NCI-H446 (cell line): ENCODE data around the gene CSNK1A1.
A peak's percentile ranks its signal among the peaks of the same experiment; 100 is the strongest.
"Not testable (repeated sequence)": the region's sequence is repeated elsewhere in the genome, so short reads cannot be mapped to it uniquely, and the experiment has no call there.

Source experiments
- DNase-seq, 2 experiments: peaks; one replicate each; lab custom pipeline; 2025; lab: John Stamatoyannopoulos, UW

The CSNK1A1 gene

DNA sequence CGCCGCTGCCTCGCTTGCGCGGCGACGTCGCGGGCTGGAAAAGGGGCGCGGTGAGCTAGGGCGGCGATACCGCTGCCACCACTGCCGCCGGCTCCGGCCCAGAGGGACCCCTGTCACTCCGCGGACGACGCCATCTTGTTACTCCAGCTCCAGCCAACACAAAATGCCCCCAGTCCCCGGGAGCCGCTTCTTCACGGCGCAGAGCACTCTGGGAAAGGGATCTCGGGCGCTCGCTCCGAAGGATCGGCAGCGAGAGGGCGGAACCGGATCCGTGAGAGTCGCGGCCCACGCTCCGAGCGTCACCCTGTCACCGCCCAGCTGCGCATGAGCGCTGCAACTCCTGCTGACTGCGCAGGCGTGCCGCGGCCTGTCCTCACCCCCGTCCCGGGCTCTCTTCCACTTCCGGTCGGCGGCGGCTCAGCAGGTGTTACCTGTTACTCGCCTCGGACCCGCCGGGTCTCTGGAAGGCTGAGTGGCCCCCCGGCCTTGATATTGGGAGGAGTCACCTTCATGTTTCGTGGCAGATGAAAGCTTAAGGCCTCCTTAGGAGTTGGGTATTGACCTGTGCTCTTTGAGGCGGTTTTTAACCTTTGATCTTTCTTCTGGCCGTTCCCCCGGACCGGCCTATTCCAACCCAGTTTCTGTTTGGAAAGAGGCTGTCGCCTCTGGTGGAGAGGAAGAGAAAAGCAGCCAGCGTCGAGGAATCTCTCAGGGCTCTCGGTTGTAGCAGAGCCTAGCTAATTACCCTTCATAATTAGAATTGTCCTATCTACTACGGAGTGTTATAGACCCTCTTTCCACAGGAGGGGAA lies at the start of gene CSNK1A1:
Gene CSNK1A1 (minus strand): TSS at position 213 of the 811 bp plus-strand sequence. CDS start 475 bp downstream, outside the sequence.
- DNase-seq: peak; percentile 96 to 99

DNA sequence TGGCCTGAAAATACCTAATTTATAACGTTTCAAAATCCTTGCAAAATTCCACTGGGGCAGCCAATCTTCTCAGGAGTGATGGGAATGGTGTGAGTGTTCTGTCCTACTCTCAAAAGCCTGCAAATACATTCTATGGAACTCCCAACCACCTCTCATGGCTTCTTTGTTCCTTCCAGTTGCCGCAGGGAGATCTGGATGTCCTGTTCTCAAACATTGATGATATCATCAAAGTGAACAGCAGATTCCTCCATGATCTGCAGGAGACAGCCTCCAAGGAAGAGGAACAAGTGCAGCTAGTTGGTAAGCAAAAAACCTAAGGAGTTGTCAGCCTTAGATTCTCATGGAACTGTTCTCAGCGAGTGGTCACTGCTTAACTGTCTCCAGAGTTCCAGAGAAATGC lies 49.7 kb upstream of the CSNK1A1 start:
- DNase-seq: no peak

DNA sequence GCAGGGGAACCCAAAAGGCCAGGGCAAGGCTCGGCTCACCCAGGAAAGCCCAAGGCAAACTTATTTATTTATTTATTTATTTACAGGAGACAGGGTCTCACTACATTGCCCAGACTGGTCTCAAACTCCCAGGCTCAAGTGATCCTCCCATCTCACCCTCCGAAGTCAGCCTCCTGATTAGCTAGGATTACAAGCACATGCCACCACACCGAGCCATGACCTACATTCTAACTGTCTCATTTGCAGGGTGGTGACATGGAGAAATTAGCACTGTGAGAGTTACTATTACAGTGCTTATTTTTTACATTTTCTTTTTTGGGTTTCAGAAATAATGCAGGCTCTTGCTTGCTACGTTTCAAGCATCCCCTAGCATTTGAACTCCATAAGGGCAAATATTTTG lies 48.1 kb upstream of the CSNK1A1 start:
- DNase-seq: no peak

GRCh38 chr5:149598966-149599365 lies 47.7 kb upstream of the CSNK1A1 start:
- DNase-seq: no peak

- not testable (repeated sequence) for DNase-seq
These were observed 47.0 kb upstream of the CSNK1A1 start for GRCh38 chr5:149598234-149598633.

DNA sequence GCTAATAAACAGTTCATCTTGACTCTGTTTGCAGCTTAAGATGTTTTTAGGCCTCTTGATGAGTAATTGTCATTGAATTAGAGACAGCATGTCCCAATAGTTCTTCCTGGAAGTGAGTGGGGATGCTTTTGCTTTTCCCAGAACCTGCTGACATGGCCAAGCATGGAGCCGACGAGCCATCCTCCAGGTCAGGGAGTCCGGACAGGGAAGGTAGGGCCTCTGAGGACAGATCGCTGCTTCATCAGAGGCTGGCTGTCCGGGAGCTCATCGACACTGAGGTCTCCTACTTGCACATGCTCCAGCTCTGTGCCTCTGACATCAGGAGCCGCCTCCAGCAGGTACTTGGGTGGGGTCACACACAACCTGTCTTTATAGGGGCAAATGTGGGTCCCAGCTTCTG lies 46.4 kb upstream of the CSNK1A1 start:
- DNase-seq: no peak

- DNase-seq: no peak
These were observed 45.5 kb upstream of the CSNK1A1 start for GRCh38 chr5:149596712-149597111.

- DNase-seq: not testable (repeated sequence)
These were observed 43.9 kb upstream of the CSNK1A1 start for GRCh38 chr5:149595105-149595504.

GRCh38 chr5:149594206-149594895 lies 43.1 kb upstream of the CSNK1A1 start:
- DNase-seq: no peak

DNA sequence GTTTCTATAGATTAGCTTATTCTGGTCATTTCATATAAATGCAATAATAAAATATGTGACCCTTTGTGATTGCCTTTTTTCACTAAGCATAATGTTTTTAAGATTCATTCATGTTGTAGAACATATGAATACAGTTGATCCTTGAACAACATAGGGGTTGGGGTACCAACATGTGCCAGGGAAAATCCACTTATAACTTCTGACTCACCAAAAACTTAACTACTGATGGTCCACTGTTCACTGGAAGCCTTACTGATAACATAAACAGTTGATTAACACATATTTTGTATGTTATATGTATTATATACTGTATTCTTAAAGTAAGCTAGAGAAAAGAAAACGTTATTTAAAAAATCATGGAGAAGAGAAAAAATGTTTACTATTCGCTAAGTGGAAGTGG lies 42.1 kb upstream of the CSNK1A1 start:
- DNase-seq: no peak

- DNase-seq: no peak
These were observed 37.7 kb upstream of the CSNK1A1 start for GRCh38 chr5:149588936-149589335.

DNA sequence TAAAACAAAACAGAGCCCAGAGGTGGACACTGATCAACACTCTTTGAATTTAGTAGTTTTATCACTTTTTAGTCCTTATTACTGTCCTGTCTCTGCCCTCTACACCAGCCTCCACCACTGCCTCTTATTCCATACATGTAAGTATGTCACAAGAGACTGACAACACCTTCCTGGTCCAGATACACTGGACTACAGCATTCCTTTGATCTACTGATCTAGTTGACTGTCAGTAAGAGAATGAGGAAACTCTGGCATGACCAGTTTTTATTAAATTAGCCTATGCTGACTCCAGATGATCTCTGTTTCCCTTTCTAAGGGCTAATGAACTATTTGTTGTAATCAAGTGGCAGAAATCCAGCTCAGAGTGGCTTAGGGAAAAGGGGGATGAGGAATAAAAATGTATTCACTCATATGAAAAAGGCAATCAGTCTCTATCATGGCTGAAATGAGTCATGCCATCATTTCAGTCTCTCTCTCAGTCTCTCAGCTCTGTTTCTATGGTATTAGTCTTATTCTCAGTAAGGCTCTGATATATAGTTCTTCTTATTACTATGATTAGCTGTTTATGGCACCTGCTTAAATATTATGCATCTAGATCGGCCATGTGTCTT lies 35.6 kb upstream of the CSNK1A1 start:
- DNase-seq: no peak

DNA sequence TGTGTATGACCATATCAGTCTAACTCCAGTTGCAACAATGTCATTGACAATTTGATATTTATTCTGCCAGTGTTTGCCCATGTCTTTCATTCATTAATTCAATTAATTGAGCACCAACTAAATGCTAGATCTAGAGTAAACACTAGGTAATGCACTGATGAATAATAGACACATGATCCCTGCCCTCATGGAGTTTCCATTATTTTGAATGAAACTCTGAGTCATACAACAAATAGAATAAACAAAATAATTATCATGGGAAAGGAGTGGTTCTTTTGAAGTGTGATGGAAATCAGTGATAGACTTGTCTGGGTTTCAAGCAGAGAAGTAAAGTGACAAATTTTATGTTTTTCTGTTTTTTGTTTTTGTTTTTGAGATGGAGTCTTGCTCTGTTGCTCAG lies 34.7 kb upstream of the CSNK1A1 start:
- DNase-seq: no peak

- DNase-seq: no peak
These were observed 32.9 kb upstream of the CSNK1A1 start for GRCh38 chr5:149584121-149584520.

DNA sequence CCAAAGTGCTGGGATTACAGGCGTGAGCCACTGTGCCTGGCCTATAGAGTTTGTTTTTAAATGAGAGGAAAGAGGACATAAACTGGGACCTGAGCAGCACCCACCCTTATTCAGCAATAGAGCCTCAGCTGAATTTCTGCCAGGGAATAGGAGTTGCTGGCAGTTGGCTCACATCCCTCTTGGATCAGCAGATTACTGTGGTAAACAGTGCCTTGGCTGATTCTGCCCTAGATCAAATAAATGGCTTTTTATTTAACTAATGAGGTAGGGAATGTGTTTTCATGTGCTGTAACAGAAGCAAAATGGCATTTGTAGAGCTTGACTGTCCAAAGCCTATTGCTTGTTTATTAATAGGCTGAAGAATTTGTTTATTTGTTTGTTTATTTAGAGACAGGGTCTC lies 32.2 kb upstream of the CSNK1A1 start:
- DNase-seq: peak; percentile 49 to 83

DNA sequence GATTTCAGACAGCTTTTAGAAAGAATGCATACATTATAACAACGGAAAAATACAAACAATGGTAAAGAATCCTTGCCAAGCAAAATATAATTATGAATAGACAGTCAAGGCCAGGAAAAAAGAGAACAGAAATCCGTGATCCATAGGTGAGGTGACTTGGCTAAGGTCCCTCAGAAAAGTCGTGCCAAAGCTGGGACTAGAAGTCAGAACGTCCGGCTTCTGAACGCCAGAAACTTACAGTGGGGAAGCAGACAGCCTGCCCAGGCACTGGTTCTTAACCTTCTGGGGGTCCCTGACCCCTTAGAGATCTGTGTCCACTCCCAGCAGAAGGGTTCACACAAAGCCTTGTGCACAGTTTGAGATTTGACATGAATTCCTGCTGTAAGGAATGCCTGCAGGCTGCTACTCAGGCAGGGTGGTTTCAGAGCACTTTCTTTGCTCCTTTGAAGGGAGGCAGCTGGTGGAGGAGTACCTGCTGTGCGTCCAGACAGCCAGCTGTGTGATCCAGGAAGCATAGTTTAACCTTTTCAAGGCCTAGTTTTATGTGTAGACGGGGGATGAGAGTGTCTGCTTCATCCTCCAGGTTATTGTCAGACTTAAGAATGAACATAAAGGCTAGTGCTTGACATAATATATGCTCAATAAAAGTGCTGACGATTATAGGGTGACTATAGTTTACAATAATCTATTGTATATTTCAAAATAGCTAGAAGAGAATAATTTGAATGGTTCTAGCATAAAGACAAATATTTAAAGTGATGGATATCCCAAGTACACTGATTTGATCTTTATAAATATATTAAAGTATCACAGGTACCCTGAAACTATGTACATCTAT lies 30.9 kb upstream of the CSNK1A1 start:
- DNase-seq: peak in 1 of 2 experiments; percentile 46

DNA sequence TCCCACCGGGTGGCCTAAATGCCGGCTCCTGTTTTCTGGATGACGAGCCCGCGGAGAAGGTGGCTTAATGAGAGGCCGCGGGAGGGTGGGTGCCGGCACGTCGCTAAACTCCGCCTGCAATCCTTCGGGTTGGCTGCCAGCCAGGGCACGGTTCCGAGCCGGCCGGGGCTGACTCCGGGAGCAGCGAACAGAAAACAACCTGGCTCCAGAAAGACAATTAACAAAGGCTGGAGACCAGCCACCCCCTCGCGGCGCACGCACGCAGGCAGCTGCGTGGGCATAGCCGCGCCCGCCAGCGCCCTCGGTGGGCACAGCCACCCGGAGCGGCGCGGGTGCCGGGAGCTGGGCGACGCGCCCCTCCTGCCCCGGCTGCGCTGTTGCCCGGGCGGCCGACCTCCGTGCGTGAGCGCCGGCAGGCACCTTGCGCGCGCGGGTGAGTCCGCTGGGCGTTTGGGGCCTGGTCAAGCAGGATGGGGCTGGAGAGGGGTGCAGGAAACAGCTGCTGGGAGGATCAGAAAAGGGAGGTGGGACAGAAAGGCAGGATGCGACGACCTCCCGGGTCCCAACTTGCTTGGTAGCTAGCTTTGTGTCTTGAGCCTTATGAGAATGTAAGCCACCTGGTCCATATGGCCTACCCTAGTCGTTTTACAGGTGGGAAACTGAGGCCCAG lies 30.1 kb upstream of the CSNK1A1 start, which contains the start of gene ARHGEF37:
Gene ARHGEF37 (plus strand): TSS at position 307 of the 670 bp plus-strand sequence. CDS start 16,272 bp downstream, outside the sequence.
- peak in 1 of 2 experiments; percentile 66 for DNase-seq

- no peak for DNase-seq
These were observed 29.6 kb upstream of the CSNK1A1 start for GRCh38 chr5:149580808-149581191.

GRCh38 chr5:149578896-149579295 lies 27.7 kb upstream of the CSNK1A1 start:
- DNase-seq: no peak

DNA sequence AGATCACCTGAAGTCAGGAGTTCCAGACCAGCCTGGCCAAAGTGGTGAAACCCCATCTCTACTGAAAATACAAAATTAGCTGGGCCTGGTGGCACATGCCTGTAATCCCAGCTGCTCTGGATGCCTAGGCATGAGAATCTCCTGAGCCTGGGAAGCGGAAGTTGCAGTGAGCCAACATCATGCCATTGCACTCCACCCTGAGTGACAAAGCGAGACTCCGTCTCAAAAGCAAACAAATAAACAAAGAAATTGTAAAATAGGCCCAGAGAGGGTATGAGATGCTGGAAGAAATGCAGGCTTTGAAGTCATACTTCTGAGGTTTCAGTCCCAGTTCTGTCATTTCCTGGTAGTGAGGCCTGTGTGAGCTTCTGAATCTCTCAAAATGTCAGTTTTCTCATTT lies 24.8 kb upstream of the CSNK1A1 start:
- DNase-seq: no peak

DNA sequence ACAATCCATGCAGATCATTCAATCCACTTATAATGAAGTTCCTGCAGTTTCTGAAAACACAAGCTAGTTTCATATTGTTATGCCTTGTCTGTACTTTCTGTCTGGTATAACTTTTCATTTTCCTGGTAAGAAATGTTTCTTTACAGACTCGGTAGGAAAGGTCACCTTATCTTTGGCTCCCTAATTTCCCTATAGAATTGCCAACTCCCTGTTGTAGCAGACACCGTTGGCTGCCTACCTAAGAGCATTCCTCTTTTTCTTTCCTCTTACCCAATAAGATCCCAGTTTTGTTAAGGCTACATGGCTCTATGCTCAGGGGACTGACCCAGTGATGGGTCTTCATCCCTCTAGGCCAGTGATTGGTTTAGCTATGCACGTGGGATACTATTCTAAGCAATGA lies 23.9 kb upstream of the CSNK1A1 start:
- no peak for DNase-seq
